HCT116 (cell line): ENCODE data around the gene ZBTB20. TPM values are rescaled to one million over a fixed set of nuclear protein-coding genes. Genes with fewer than 3 reads are reported as not detected.

Experiments used
- ATAC-seq: fragments of 200-7000 bp; cut with Tn5 transposase; 2 replicates; pipeline ENCODE4 v1.9.1; 2020; ENCODE audit warnings: mild to moderate bottlenecking, moderate library complexity
- BruUV-seq: library from RNA; stranded (reverse); fragments of 400-500 nt; replicated peaks from 2 replicates; lab custom pipeline; 2021; lab: Mats Ljungman, UMichigan
- CTCF ChIA-PET: fragments of 300-600 bp; sonication (Branson Sonifier 250); formaldehyde crosslinking; loops from one replicate; lab custom pipeline; 2021; ENCODE audit warnings: antibody characterized with exemption; lab: Charles Lee
- POLR2A ChIA-PET: fragments of 300-600, 350-600 bp; sonication (Branson Sonifier 250); formaldehyde crosslinking; loops from one replicate; lab custom pipeline; 2021; ENCODE audit warnings: antibody characterized with exemption; lab: Charles Lee
- RAD21 ChIA-PET, 2 experiments: fragments of 300-600 bp; sonication (Branson Sonifier 250); formaldehyde crosslinking; loops; one replicate each; lab custom pipeline; 2023; ENCODE audit warnings: low total read pairs in 2 of 2; ENCODE audit not compliant: uncharacterized antibody in 2 of 2, unreplicated experiment in 2 of 2, low non-redundant PET in 1 of 2; lab: Charles Lee
- DNase-seq: peaks from one replicate; pipeline ENCODE4 v3.0.0-alpha.2; 2010; ENCODE audit warnings: low read depth, low spot score
- H2AFZ ChIP-seq: fragments of 200-600 bp; shearing (Covaris generic), sonication (generic); 2 replicates; pipeline ENCODE4 v1.6.1; 2017; ENCODE audit warnings: low read depth, mixed run types, mixed read lengths, antibody characterized with exemption, low read length; ENCODE audit not compliant: poor library complexity, severe bottlenecking
- H3K27ac ChIP-seq: 2 replicates; pipeline ENCODE4 v1.5.1; 2012; ENCODE audit warnings: low read depth, low read length
- H3K27me3 ChIP-seq: fragments of 200-600 bp; sonication (generic); 2 replicates; pipeline ENCODE4 v1.6.1; 2016; ENCODE audit warnings: mixed run types, low read length, mixed read lengths; ENCODE audit not compliant: insufficient read depth
- H3K36me3 ChIP-seq, 2 experiments: fragments of 200-500 bp in 1 of 2; fragments of 200-600 bp in 1 of 2; sonication (Bioruptor generic) in 1 of 2; sonication (generic) in 1 of 2; 2 replicates each; pipeline versions ENCODE4 v1.5.1 to v1.6.1; 2014 to 2016; ENCODE audit warnings: low read length in 2 of 2, inconsistent platforms in 1 of 2, mixed read lengths in 1 of 2, mixed run types in 1 of 2; ENCODE audit not compliant: insufficient read depth in 2 of 2, control insufficient read depth in 1 of 2
- H3K4me1 ChIP-seq, 2 experiments: fragments of 200-600 bp in 1 of 2; sonication (generic) in 1 of 2; 2 replicates each; pipeline versions ENCODE4 v1.5.1 to v1.6.1; 2012 to 2017; ENCODE audit warnings: low read length in 2 of 2, inconsistent platforms in 1 of 2, mild to moderate bottlenecking in 1 of 2, mixed read lengths in 1 of 2, mixed run types in 1 of 2, moderate library complexity in 1 of 2; ENCODE audit not compliant: insufficient read depth in 2 of 2, control insufficient read depth in 1 of 2
- H3K4me2 ChIP-seq: fragments of 200-600 bp; sonication (generic); 2 replicates; pipeline ENCODE4 v1.6.1; 2017; ENCODE audit warnings: mixed run types, low read length, mixed read lengths
- H3K4me3 ChIP-seq, 2 experiments: fragments of 200-600 bp in 1 of 2; sonication (generic) in 1 of 2; replicated peaks in 1 of 2; 2 replicates each; pipeline ENCODE4 v1.5.1; 2011 to 2016; ENCODE audit warnings: low read length in 2 of 2, control low read depth in 1 of 2, low read depth in 1 of 2, mild to moderate bottlenecking in 1 of 2, mixed read lengths in 1 of 2, mixed run types in 1 of 2
- H3K79me2 ChIP-seq: fragments of 200-600 bp; sonication (generic); 2 replicates; pipeline ENCODE4 v1.6.1; 2017; ENCODE audit warnings: mild to moderate bottlenecking, mixed run types, low read length, moderate library complexity, mixed read lengths; ENCODE audit not compliant: insufficient read depth
- H3K9ac ChIP-seq: fragments of 200-600 bp; sonication (generic); 2 replicates; pipeline ENCODE4 v1.6.1; 2016; ENCODE audit warnings: low read length, mixed read lengths
- H3K9me2 ChIP-seq: fragments of 200-600 bp; sonication (generic), shearing (Covaris generic); 2 replicates; pipeline ENCODE4 v1.6.1; 2017; ENCODE audit warnings: mixed run types, mild to moderate bottlenecking, moderate library complexity; ENCODE audit not compliant: insufficient read depth
- H3K9me3 ChIP-seq, 2 experiments: fragments of 200-500 bp in 1 of 2; fragments of 200-600 bp in 1 of 2; sonication (Bioruptor generic) in 1 of 2; sonication (generic) in 1 of 2; 2 replicates each; pipeline ENCODE4 v1.6.1; 2014 to 2017; ENCODE audit warnings: low read length in 2 of 2, mixed read lengths in 2 of 2, inconsistent platforms in 1 of 2, low read depth in 1 of 2, mild to moderate bottlenecking in 1 of 2, mixed run types in 1 of 2, moderate library complexity in 1 of 2; ENCODE audit not compliant: control insufficient read depth in 1 of 2, insufficient read depth in 1 of 2
- H4K20me1 ChIP-seq: fragments of 200-600 bp; sonication (generic), shearing (Covaris generic); 2 replicates; pipeline ENCODE4 v1.6.1; 2017; ENCODE audit warnings: mixed run types, mild to moderate bottlenecking, moderate library complexity; ENCODE audit not compliant: insufficient read depth
- ATF3 ChIP-seq: IDR thresholded peaks from 2 replicates; pipeline ENCODE4 v1.6.1; 2012
- CBX3 ChIP-seq: IDR thresholded peaks from 2 replicates; pipeline ENCODE4 v1.6.1; 2012; ENCODE audit warnings: low read depth
- CEBPB ChIP-seq: IDR thresholded peaks from 2 replicates; pipeline ENCODE4 v1.6.1; 2012; ENCODE audit warnings: low read depth
- CTCF ChIP-seq, 3 experiments: fragments of 200-600 bp in 1 of 3; sonication (generic) in 1 of 3; IDR thresholded peaks in 2 of 3; conservative IDR thresholded peaks in 1 of 3; 2 replicates each; pipeline ENCODE4 v1.5.1; 2012 to 2017; ENCODE audit warnings: low read depth in 2 of 3, low read length in 2 of 3, antibody characterized with exemption in 1 of 3, borderline replicate concordance in 1 of 3, control low read depth in 1 of 3, mild to moderate bottlenecking in 1 of 3, mixed read lengths in 1 of 3, mixed run types in 1 of 3, moderate library complexity in 1 of 3; ENCODE audit not compliant: insufficient read depth in 1 of 3
- EGR1 ChIP-seq: IDR thresholded peaks from 2 replicates; pipeline ENCODE4 v1.6.1; 2012; ENCODE audit warnings: low read depth
- ELF1 ChIP-seq: IDR thresholded peaks from 2 replicates; pipeline ENCODE4 v1.6.1; 2012; ENCODE audit warnings: low read depth, borderline replicate concordance
- EZH2 ChIP-seq: fragments of 200-600 bp; sonication (generic); IDR thresholded peaks from 2 replicates; pipeline ENCODE4 v1.6.1; 2017; ENCODE audit warnings: antibody characterized with exemption, mixed run types
- MAX ChIP-seq: IDR thresholded peaks from 2 replicates; pipeline ENCODE4 v1.6.1; 2012
- POLR2AphosphoS5 ChIP-seq: IDR thresholded peaks from 2 replicates; pipeline ENCODE4 v1.6.1; 2011; ENCODE audit warnings: mild to moderate bottlenecking, low read depth, low read length, moderate library complexity
- RAD21 ChIP-seq: IDR thresholded peaks from 2 replicates; pipeline ENCODE4 v1.6.1; 2012; ENCODE audit warnings: low read depth, mild to moderate bottlenecking
- REST ChIP-seq: IDR thresholded peaks from 2 replicates; pipeline ENCODE4 v1.6.1; 2012; ENCODE audit warnings: low read depth
- SIN3A ChIP-seq: IDR thresholded peaks from 2 replicates; pipeline ENCODE4 v1.6.1; 2012; ENCODE audit warnings: low read depth
- SP1 ChIP-seq: IDR thresholded peaks from 2 replicates; pipeline ENCODE4 v1.6.1; 2012; ENCODE audit warnings: low read depth
- TCF7L2 ChIP-seq: IDR thresholded peaks from 2 replicates; pipeline ENCODE4 v1.7.0; 2011; ENCODE audit warnings: borderline replicate concordance, inconsistent platforms; ENCODE audit not compliant: insufficient read depth, insufficient read length; ENCODE audit errors: extremely low read depth
- ZBTB33 ChIP-seq: IDR thresholded peaks from 2 replicates; pipeline ENCODE4 v1.6.1; 2011; ENCODE audit warnings: mild to moderate bottlenecking, low read length, moderate library complexity; ENCODE audit not compliant: insufficient replicate concordance; ENCODE audit errors: extremely low read depth
- intact Hi-C: fragments of 100-400 bp; cut with micrococcal nuclease; formaldehyde crosslinking; loops from 2 replicates; pipeline ENCODE4 v1.10.0; 2022
- total RNA-seq: library from RNA; stranded (reverse); gene quantifications from one replicate; pipeline ENCODE4 v1.2.1, GENCODE V29; 2021; ENCODE audit not compliant: unreplicated experiment

Gene ZBTB20
- total RNA-seq, 1 experiment from 2014 or later = 42.1 TPM

GRCh38 chr3:114739627-114740026 lies 407.5 kb downstream of the ZBTB20 start:
- RAD21 ChIA-PET = no interaction called here

More at GRCh38 chr3:114739627-114740026, 407.5 kb downstream of the ZBTB20 start:
- Histone ChIP-seq H3K4me1 (peaks cover 35 to 52% of the 10 kb centered on the region in 2 experiments), H3K9me3 (no peaks in the 10 kb centered on the region), H3K27me3 (no peaks in the 10 kb centered on the region), H3K9ac (no peak overlapping the region), H4K20me1 (no peaks in the 10 kb centered on the region), H3K4me2 (no peak overlapping the region), H3K4me3 (no peak overlapping the region), H3K27ac (no peak overlapping the region), H2AFZ (no peak overlapping the region), H3K36me3 (peaks cover 0 to 49% of the 10 kb centered on the region in 2 experiments; a peak in 2 of 4 replicates), H3K9me2 (no peaks in the 10 kb centered on the region), H3K79me2 (peaks cover 99% of the 10 kb centered on the region)
- ATAC-seq (no peak), DNase-seq (no peak)
- POLR2A ChIA-PET = no interaction called here
- CTCF ChIA-PET = interaction anchor here (0.8 kb wide), 1 partner anchor 355 kb away, joined by 3 read pairs; no protein-coding TSS in a partner anchor
- TF ChIP-seq CEBPB = no peak
- no peak for TF ChIP-seq MAX
- TF ChIP-seq EGR1 = no peak
- TF ChIP-seq EZH2 = no peak
- no peak for TF ChIP-seq ZBTB33
- no peak for TF ChIP-seq ELF1
- TF ChIP-seq SP1 = no peak
- no peak for TF ChIP-seq TCF7L2
- TF ChIP-seq CBX3 = no peak
- TF ChIP-seq REST = no peak
- TF ChIP-seq ATF3 = no peak
- TF ChIP-seq SIN3A = no peak
- TF ChIP-seq POLR2AphosphoS5 = no peak
- TF ChIP-seq RAD21 = no peak
- TF ChIP-seq CTCF (IDR thresholded peaks at IDR 0.05 in 2 of 3, conservative IDR thresholded peaks at IDR 0.05 in 1 of 3; ENCODE audit: borderline replicate concordance in 1 of 3, insufficient read depth in 1 of 3, low read depth in 2 of 3, low read length in 2 of 3) = no peak
- intact Hi-C loops = no loop called here
- no TSS peak for BruUV-seq
